ENCODE results near the gene ECHDC3. TPM values are rescaled to one million over a fixed set of nuclear protein-coding genes. Genes with fewer than 3 reads are reported as not detected.

Gene ECHDC3
- total and polyA plus RNA-seq, 2 donors (not counting 3 experiments of a cell fraction or from before 2014, with no cell fraction given), result 6.0 to 7.3 TPM

DNA sequence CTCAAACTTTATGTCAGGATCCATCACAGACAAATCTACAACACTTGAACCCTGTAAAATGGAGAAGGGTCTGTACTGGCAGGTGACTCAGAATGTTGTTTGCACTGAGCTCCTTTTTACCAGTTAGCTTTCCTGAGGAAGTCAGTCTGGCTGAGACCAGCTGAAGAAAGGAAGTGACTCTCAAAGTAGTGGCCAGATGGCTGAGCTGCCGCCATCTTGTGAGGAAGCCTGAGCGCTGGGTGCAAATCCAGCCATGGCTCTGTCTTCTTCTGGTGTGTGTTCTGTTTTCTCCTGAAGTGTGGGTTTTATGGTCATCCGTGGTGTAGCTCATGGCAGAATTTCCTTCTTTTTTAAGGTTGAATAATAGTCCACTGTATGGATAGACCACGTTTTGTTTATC is 25.5 kb upstream of the ECHDC3 start:
- Histone ChIP-seq H3K9me3 (replicated peaks; ENCODE audit: control insufficient read depth, insufficient read depth, low read length) (no peaks in the 10 kb centered on the region), H3K79me2 (ENCODE audit: control insufficient read depth, insufficient read depth, low read length) (no peaks in the 10 kb centered on the region), H3K4me3 (replicated peaks in 1 of 3; ENCODE audit: insufficient read depth in 1 of 3, low read depth in 1 of 3, low read length in 3 of 3) (no peak overlapping the region), H2AFZ (ENCODE audit: low read depth, low read length) (no peak overlapping the region), H4K20me1 (replicated peaks; ENCODE audit: control insufficient read depth, extremely low read depth, insufficient read depth, low read length) (no peaks in the 10 kb centered on the region), H3K9me1 (replicated peaks; ENCODE audit: control insufficient read depth, extremely low read depth, insufficient read depth, low read length) (no peaks in the 10 kb centered on the region), H3K36me3 (ENCODE audit: control insufficient read depth in 2 of 2, extremely low read depth in 1 of 2, insufficient read depth in 2 of 2, low read length in 2 of 2) (no peaks in the 10 kb centered on the region), H3K9ac (replicated peaks; ENCODE audit: extremely low read depth, insufficient read depth, low read length) (no peak overlapping the region), H3K27ac (ENCODE audit: insufficient read depth, low read depth, low read length) (no peak overlapping the region), H3K4me2 (ENCODE audit: insufficient read depth, low read length) (no peak overlapping the region), H3K4me1 (ENCODE audit: control insufficient read depth, extremely low read depth, insufficient read depth, low read length) (no peaks in the 10 kb centered on the region), H3K27me3 (ENCODE audit: control insufficient read depth in 2 of 2, insufficient read depth in 2 of 2, low read length in 2 of 2) (peaks cover 0 to 3% of the 10 kb centered on the region in 2 experiments)
- dilution Hi-C loops (cut with MboI; ENCODE audit: extremely low pct_ligation_motif_present, low sequenced_read_pairs), result no loop called here
- FAIRE-seq (no peak), DNase-seq (ENCODE audit: low read depth, low spot score) (no peak)
- BruUV-seq (replicated peaks), result no TSS peak
- intact Hi-C loops (cut with micrococcal nuclease), result no loop called here
- TF ChIP-seq POLR2A (IDR thresholded peaks at IDR 0.05; ENCODE audit: low read depth, low read length), result no peak
- no peak for TF ChIP-seq EZH2 (IDR thresholded peaks at IDR 0.05; ENCODE audit: borderline replicate concordance, low read depth, low read length, severe bottlenecking)
- TF ChIP-seq, protein P1, sequence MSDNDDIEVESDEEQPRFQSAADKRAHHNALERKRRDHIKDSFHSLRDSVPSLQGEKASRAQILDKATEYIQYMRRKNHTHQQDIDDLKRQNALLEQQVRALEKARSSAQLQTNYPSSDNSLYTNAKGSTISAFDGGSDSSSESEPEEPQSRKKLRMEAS (IDR thresholded peaks at IDR 0.05; ENCODE audit: insufficient read depth, insufficient read length), result no peak
- no peak for TF ChIP-seq GATA2 (IDR thresholded peaks at IDR 0.05; ENCODE audit: insufficient read depth, insufficient read length, low read depth, low read length)
- TF ChIP-seq, protein P2, sequence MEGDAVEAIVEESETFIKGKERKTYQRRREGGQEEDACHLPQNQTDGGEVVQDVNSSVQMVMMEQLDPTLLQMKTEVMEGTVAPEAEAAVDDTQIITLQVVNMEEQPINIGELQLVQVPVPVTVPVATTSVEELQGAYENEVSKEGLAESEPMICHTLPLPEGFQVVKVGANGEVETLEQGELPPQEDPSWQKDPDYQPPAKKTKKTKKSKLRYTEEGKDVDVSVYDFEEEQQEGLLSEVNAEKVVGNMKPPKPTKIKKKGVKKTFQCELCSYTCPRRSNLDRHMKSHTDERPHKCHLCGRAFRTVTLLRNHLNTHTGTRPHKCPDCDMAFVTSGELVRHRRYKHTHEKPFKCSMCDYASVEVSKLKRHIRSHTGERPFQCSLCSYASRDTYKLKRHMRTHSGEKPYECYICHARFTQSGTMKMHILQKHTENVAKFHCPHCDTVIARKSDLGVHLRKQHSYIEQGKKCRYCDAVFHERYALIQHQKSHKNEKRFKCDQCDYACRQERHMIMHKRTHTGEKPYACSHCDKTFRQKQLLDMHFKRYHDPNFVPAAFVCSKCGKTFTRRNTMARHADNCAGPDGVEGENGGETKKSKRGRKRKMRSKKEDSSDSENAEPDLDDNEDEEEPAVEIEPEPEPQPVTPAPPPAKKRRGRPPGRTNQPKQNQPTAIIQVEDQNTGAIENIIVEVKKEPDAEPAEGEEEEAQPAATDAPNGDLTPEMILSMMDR (IDR thresholded peaks at IDR 0.05; ENCODE audit: extremely low read depth in 1 of 2, insufficient read depth in 1 of 2, low read depth in 1 of 2, low read length in 2 of 2), result no peak
- no peak for TF ChIP-seq JUN (IDR thresholded peaks at IDR 0.05; ENCODE audit: borderline replicate concordance, insufficient read depth, insufficient read length, low read depth)
- ChIA-PET CTCF (interaction anchor here (0.9 to 1.0 kb wide), 2 partner anchors 8 to 9 kb away, joined by 3 read pairs; no protein-coding TSS in a partner anchor), POLR2A (no interaction called here)
